Stimulated activated CD8-positive, alpha-beta memory T cell treated with anti-CD3 and anti-CD28 coated beads, Interleukin-4, amount 100 ng/mL, for 24 hours (primary cell): Measurements from ENCODE around the gene MPG.

Experiments
- DNase-seq: peaks from one replicate; pipeline ENCODE4 v3.0.0-alpha.2; 2020; ENCODE audit warnings: low read depth

The MPG gene

GRCh38 chr16:66309-67182, 11.5 kb upstream of the MPG start:
- DNase-seq = no peak

GRCh38 chr16:67183-67791, 10.7 kb upstream of the MPG start:
- no peak for DNase-seq

- no peak for DNase-seq
These were observed 9.9 kb upstream of the MPG start for GRCh38 chr16:67884-68789.

DNA sequence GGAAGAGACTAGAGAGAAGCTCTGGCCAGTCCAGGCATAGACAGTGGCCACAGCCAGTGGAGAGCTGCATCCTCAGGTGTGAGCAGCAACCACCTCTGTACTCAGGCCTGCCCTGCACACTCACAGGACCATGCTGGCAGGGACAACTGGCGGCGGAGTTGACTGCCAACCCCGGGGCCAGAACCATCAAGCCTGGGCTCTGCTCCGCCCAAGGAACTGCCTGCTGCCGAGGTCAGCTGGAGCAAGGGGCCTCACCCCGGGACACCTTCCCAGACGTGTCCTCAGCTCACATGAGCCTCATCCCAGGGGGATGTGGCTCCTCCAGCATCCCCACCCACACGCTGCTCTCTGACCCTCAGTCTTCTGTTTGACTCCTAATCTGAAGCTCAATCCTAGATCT, 8.8 kb upstream of the MPG start:
- no peak for DNase-seq

DNA sequence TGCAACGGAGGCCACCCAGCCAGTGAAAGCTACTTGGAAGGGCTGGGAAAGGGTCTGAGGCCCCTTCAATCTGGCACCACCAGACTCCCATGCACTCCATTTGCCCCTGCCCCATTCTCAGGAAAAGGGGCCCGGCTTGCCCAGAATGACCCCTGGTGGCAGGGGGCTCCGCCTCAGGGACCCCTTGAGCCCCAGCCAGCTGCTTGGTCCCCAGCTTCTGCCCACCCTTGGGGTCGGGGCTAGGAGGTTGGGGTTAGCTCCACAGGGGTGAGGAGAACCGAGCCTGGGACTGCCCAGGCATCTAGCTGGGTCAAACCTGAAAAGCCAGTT, 6.8 kb upstream of the MPG start:
- DNase-seq = no peak

GRCh38 chr16:71540-72401, 6.3 kb upstream of the MPG start:
- no peak for DNase-seq

DNA sequence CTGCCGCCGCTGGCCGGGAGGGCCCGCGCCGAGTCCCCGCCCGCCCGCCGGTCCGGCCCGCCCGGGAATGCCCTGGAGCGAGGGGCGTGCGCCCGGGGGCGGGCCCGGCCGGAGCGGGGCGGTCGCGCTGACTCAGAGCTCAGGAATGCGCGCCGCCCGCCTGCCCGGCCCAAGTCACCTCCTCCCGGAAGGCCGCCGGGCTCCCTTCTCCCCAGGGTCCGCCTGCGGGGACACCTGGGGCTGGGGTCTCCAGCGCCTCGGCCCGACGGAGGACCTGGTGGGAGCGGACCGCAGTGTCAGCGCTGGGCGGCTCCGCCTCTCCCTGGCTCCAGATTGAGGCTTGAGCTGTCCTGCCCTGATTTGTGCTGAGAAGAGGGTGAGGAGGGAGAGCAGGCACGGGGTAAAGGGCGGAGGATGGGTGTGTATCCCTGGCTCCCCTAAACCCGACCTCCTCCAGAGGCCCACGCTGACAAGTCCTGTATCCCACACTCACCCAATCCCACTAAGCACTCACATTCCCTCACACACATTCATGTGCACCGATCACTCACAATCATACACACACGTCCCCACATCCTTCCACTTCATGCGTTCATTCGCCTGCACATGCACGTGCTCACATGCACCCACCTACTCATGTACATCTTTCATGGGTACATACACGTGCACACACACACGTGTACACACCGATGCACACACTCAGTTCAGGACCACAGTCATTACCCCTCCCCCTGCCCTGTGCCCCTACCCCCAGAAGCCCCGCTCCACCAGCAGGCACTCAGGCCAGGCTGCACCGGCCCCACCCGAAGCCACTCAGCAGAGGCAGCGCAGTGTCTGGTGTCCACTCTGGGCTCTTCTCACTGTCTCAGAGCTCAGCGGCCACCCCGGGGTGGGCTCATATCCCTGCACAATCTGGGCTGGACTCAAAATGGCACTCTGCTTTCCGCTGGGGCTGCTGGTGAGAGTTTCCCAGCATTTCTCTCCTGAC, 5.2 kb upstream of the MPG start, which contains the start of gene RHBDF1:
TSS of gene RHBDF1 (minus strand) at position 71 of the 988 bp plus-strand sequence. CDS start 7,616 bp downstream, outside the sequence.
- no peak for DNase-seq

DNA sequence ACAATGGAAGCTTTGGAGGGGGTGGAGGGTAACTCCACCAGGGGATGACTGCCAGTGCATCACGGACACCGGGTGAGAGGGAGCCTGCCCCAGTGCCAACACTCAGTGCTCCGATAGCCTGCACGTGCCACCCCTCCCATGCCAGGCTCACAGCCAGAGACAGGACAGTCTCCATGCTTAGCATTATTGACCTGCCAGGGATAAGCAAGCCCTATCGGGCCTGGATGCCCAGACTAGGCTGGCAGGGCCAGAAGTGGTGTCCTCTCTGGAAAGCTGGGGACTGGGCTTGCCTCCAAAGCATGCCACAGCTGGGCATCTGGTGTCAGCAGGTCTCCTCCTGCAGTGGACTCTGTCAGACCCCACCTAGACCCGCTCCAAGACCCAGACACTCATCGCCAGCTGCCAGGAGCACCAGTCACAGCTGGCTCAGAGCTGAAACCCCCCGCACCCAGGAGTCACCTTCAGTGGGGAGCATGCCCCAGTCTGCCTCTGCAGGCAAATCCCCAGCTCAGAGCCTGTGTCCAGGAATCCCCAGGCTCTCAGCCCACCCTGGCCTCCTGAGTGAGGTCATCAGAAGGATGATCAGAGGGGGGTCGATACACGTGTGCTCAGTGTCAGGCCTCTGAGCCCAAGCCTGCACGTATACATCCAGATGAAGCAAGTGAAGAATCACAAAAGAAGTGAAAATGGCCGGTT, 3.8 kb upstream of the MPG start:
- no peak for DNase-seq

GRCh38 chr16:74747-75334, 3.2 kb upstream of the MPG start:
- DNase-seq = no peak

DNA sequence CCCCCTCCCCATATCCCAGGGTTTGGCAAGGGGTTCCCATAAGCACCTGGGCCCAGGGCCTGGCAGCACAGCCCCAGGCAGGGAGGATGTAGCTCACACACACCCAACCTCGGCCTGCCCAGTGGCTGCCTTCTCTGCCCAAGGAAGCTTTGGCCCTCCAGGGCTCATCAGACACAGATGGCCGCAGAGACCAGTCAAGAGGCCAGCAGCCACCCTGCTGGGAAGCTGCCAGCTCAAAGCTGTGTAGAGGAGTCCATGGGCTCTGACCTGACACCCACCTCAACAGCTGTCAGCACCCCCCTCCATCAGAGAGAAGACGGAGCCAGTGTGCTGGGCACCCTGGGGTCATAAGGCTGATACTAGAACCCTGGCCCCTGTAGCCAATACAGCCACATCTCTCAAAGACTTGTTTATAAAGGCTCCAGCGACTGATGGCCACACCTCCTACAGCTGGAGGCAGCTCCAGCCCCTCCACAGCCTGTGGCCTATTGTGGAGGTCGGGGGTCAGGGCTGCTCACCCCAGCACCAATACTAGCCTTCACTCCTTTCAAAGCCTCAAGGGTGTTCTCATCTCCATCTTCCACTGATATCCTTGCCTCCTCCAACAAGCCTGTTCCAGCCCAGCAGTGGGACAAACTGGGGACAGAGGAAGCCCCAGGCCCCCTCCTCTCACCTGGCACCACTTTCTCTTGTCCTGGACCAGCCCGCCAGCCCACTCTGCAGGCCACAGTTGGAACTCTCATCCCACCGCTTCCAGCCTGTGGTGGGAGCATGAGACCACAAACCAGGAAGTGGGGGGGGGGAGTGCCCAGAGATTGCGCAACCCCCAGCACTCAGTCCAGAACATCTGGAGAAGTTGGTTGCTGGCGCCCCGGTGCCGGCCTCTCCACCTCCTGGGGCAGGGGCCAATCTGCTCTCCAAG, 2.2 kb upstream of the MPG start:
- no peak for DNase-seq

GRCh38 chr16:76535-77272, 1.3 kb upstream of the MPG start:
- no peak for DNase-seq

DNA sequence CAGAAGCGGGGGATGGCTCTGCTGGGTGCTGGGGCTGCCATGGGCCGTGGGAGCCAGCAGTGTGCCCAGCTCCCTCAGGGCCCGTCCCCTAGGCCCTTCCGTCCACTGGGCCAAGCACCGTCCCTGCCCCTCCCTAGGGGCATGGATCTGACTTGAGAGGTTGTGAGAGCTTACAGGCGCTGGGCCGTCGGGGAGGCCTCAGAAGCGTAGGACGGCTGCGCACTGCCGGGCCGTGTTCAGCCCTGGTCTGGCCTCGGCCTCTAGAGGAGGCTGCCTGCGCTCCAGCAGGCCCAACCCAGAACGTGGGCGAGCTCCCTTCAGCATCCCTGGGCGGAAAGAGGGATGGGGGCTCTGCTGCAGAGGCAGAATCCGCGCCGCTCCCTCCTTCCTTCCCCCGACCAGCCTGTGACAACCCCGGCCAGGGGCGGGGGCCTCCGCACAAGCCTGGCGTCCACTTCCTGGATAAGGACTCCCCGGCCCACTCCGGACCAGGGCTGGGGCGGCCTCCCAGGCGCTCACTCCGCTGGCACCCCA, 685 bp upstream of the MPG start:
- peak; percentile 9 for DNase-seq

GRCh38 chr16:78444-79150, 572 bp downstream of the MPG start:
- no peak for DNase-seq

GRCh38 chr16:79151-80054, 1.4 kb downstream of the MPG start:
- no peak for DNase-seq

GRCh38 chr16:83060-83603, 5.1 kb downstream of the MPG start:
- DNase-seq = no peak
